GM19372 (cell line): Measurements from ENCODE around the gene STPG4.
"Not testable (repeated sequence)": the region's sequence is repeated elsewhere in the genome, so short reads cannot be mapped to it uniquely, and the experiment has no call there.

Source experiments
- ATAC-seq: cut with Tn5 transposase; IDR thresholded peaks from one replicate; pipeline ENCODE4 v1.9.1; 2021; ENCODE audit warnings: mild to moderate bottlenecking, low read depth, moderate library complexity; ENCODE audit not compliant: unreplicated experiment

Gene STPG4

DNA sequence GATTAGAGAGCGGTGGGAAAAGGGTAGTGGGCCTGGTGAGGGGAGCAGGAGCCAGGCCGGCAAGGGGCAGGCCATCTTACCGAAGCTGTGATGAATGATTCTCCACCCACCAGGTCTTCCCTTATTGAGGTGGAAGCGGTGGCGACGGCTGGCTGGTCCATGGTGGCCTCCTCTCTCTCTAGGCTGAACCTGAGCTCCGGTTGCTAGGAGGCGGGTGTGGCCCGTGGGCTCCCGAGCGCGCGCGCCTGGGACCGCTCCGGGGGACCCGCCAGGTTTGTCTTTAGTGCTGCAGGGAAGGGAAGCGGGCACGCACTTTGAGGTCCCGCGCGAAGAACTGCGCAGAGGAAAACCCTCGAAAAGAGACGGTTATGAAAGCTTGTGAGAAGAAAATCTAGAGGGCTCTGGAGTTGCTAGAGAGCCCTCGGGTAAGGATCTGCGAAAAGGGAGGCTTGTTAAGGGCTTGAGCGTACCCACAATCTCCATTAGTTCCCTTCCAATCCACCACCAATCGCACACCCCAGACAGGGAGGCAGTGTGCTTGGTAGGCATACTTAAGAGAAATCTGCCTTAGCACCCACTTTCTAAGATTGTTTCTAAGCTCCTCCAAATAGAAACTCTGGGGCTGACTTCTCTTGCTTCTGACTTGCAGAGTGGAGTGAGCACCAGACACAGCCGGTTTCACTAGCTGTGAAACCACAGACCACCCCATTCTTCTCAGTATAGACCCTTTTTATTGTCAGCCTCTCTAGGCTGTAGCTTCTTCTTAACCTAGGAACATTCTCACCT is at the start of gene STPG4:
Gene STPG4, minus strand, starts transcription at position 218 of the 786 bp plus-strand sequence. Its CDS starts 57 bp downstream, at position 161.
- ATAC-seq = no peak

- no peak for ATAC-seq
Measured at GRCh38 chr2:47204691-47205090, 49.6 kb upstream of the STPG4 start.

- no peak for ATAC-seq
Measured at GRCh38 chr2:47203995-47204394, 48.9 kb upstream of the STPG4 start.

DNA sequence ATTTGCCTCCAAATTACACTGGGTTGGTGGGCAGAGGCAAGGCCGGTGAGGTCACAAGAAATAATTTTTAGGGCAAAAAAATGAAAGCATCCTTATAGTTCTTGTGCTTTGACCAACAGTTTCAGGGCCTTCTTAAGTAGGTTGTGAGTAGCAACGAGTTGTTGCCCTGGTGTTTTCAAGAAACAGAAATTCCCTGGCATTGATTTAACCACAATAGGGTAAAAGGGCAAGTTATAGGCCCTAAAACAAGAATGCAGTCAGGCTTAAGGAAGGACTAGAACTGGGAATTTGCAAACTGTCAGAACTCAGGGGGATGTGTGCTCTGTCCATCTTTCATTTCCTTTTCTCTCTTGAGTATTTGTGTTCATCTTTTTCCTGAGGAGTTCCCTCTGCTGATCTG is 46.1 kb upstream of the STPG4 start:
- no peak for ATAC-seq

DNA sequence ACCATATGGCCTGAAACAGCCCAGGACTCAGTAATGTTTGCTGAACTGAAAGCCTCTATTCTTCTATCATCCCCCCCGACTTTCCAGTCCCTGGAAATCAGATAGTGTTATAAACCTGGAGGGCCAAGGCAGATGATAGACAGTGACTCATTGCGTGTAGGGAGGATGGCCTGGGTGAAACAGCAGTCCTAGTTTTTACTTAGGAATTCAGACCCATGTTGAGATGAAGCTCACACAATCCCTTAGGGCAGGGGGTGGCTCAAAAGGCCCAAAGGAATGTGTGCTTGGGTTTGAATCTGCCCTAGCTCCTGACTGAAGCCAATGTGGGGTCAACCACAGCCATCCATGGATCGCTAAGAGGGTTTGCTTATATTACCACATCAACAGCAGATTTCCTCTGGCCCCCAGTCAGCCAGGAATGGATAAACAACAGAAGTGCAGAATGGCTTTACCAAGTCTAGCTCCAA is 43.9 kb upstream of the STPG4 start:
- no peak for ATAC-seq

- no peak for ATAC-seq
Measured at GRCh38 chr2:47196499-47196898, 41.4 kb upstream of the STPG4 start.

- ATAC-seq = no peak
Measured at GRCh38 chr2:47196046-47196445, 40.9 kb upstream of the STPG4 start.

DNA sequence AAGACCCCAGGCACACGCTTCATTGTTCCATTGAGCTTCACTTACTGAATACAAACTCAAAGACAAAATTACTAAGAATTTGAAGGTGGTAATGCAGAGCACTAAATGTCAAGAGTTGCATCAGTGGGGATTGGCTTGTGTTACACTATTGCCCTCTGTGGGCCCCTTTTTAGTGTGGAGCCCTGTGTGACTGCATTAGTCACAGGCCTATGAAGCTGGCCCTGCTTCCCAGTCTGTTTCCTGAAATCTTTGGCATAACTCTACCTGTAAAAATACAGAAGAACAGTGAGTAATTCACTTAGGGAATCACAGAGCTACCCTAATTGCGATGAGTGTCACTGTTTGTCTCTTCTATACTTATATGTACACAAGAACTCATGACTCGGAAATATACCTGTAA is 40.0 kb upstream of the STPG4 start:
- ATAC-seq = no peak

DNA sequence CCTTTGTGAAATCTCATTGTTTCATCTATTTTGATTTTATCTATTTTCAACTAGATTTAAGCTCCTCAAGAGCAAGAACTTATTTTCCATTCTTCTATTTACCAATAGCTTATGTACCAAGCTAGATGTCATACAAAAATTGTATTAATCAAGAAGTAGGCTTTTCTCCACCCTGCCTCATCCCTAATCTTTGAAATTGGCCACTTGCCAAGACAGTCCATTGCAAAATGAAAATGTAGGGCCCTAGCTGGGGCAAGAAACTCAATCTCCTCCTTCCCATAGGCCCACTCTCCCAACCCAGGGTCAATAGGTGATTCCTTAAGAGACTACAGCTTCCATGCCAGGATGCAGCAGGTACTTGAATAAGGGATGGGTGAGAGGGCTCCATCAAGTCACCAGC is 39.3 kb upstream of the STPG4 start:
- no peak for ATAC-seq

GRCh38 chr2:47193607-47194006 is 38.5 kb upstream of the STPG4 start:
- ATAC-seq = no peak

GRCh38 chr2:47190188-47190881 is 35.2 kb upstream of the STPG4 start:
- ATAC-seq = no peak

DNA sequence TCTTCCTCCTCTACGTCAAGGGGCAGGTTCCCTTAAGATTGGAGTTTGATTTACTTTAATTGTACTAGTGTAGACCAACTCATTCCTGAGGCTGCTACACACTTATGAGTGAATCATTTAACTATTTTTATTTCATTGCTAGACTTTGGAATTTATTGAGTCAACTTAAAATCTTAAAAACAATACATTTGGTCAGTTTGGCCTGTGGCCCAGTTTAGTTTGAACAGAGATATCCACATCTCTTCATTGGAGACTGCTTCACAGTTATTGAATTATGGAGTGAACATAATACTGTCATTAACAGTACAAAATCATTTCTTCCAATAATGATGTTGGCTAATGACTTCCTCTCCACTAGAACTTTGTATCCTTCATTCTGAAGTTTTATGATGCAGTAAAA is 34.5 kb upstream of the STPG4 start:
- no peak for ATAC-seq

DNA sequence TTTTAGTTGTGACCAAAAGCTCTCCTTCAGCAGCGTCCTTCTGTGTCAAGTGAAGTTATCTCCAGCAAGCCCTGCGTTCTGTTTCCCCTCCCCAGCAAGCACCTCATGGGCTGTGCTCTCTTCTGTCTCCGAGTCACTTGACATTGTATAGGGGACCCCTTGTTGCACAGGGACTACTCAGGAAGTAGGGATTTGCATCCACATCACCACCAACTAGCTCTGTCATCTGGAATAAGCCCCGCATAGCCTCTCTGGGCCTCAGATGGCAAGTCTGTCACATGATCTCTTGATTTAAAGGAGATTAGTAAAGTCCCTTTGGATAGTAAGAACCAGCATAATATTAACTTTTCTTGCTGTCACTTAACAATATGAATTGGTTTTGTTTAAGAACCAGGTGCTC is 32.0 kb upstream of the STPG4 start:
- no peak for ATAC-seq

GRCh38 chr2:47186351-47186750 is 31.2 kb upstream of the STPG4 start:
- ATAC-seq = no peak

GRCh38 chr2:47185098-47185497 is 30.0 kb upstream of the STPG4 start:
- ATAC-seq = not testable (repeated sequence)

GRCh38 chr2:47181176-47181575 is 26.1 kb upstream of the STPG4 start:
- no peak for ATAC-seq

- no peak for ATAC-seq
Measured at GRCh38 chr2:47180531-47180930, 25.4 kb upstream of the STPG4 start.

- ATAC-seq = no peak
Measured at GRCh38 chr2:47179388-47179787, 24.3 kb upstream of the STPG4 start.

GRCh38 chr2:47178341-47178740 is 23.2 kb upstream of the STPG4 start:
- no peak for ATAC-seq

- ATAC-seq = no peak
Measured at GRCh38 chr2:47177043-47177565, 22.0 kb upstream of the STPG4 start.

DNA sequence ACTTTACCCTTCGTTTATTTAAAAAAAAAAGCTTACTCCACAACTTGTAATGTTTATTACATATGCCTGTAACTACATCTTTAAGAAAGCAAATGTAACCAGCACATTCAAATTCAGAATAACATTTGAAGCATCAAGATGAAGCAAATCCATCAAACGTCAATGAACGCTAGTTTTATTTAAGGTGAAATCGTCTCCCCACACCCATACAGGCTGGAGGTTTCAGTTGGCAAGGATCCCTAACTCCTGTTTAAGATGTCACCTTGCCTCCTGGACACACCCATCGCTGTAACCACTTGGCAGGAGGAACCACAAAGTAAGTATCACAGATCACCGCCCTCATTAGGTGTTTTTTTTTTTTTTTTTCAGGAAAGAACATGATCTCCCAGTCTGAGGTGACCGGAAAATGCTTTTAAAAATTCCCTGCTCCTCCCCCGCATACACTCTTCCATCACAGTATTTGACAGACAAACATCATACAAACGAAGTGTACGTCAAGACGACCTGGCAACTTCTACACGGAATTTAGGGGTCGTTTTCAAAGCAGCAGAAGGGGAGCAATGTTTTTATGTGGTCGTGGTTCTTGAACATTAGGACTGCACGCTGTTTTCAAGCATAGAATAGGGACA is 19.7 kb upstream of the STPG4 start:
- no peak for ATAC-seq
